Fibroblast of lung (primary cell): ENCODE results near the gene WDR20. TPM values are rescaled to one million over a fixed set of nuclear protein-coding genes. Genes with fewer than 3 reads are reported as not detected.

Experiments used
- DNase-seq, 2 donors: peaks; one replicate each; pipeline versions ENCODE4 v3.0.0 to v3.0.0-alpha.2; 2010; ENCODE audit warnings: low read depth in 2 of 2
- H2AFZ ChIP-seq: 2 replicates; pipeline ENCODE4 v1.5.1; 2012; ENCODE audit warnings: low read length, control low read depth, inconsistent platforms
- H3K27ac ChIP-seq: 2 replicates; pipeline ENCODE4 v1.5.1; 2011; ENCODE audit warnings: low read length, control low read depth; ENCODE audit not compliant: insufficient read depth
- H3K27me3 ChIP-seq: 2 replicates; pipeline ENCODE4 v1.5.1; 2011; ENCODE audit warnings: mild to moderate bottlenecking, low read length; ENCODE audit not compliant: control insufficient read depth, insufficient read depth
- H3K36me3 ChIP-seq: 2 replicates; pipeline ENCODE4 v1.5.1; 2011; ENCODE audit warnings: low read length; ENCODE audit not compliant: control insufficient read depth, insufficient read depth
- H3K4me1 ChIP-seq: 2 replicates; pipeline ENCODE4 v1.5.1; 2011; ENCODE audit warnings: low read length; ENCODE audit not compliant: control insufficient read depth, insufficient read depth; ENCODE audit errors: extremely low read depth
- H3K4me2 ChIP-seq: 2 replicates; pipeline ENCODE4 v1.5.1; 2011; ENCODE audit warnings: low read length, control low read depth; ENCODE audit not compliant: insufficient read depth; ENCODE audit errors: extremely low read depth
- H3K4me3 ChIP-seq, 4 experiments: fragments of 200-600 bp in 1 of 4; sonication (generic) in 1 of 4; replicated peaks in 1 of 4; 2 replicates each; pipeline ENCODE4 v1.5.1; 2011 to 2016; ENCODE audit warnings: low read length in 4 of 4, low read depth in 3 of 4, mild to moderate bottlenecking in 3 of 4, control low read depth in 2 of 4, inconsistent platforms in 1 of 4, mixed read lengths in 1 of 4; ENCODE audit not compliant: insufficient read depth in 1 of 4; ENCODE audit errors: control extremely low read depth in 1 of 4
- H3K79me2 ChIP-seq: 2 replicates; pipeline ENCODE4 v1.5.1; 2012; ENCODE audit warnings: mild to moderate bottlenecking, low read length, inconsistent platforms; ENCODE audit not compliant: control insufficient read depth, insufficient read depth
- H3K9ac ChIP-seq: 2 replicates; pipeline ENCODE4 v1.5.1; 2011; ENCODE audit warnings: mild to moderate bottlenecking, low read length, control low read depth; ENCODE audit not compliant: insufficient read depth
- H3K9me3 ChIP-seq: 2 replicates; pipeline ENCODE4 v1.5.1; 2012; ENCODE audit warnings: low read depth, low read length; ENCODE audit not compliant: control insufficient read depth, insufficient read depth
- H4K20me1 ChIP-seq: 2 replicates; pipeline ENCODE4 v1.5.1; 2011; ENCODE audit warnings: low read length; ENCODE audit not compliant: control insufficient read depth, insufficient read depth; ENCODE audit errors: extremely low read depth
- CTCF ChIP-seq, 2 donors: IDR thresholded peaks in 1 of 2; conservative IDR thresholded peaks in 1 of 2; 1 replicate in 1 of 2; 2 replicates in 1 of 2; pipeline ENCODE4 v1.5.1; 2011 to 2012; ENCODE audit warnings: low read length in 2 of 2, control low read depth in 1 of 2, inconsistent platforms in 1 of 2, low read depth in 1 of 2, mild to moderate bottlenecking in 1 of 2
- EZH2 ChIP-seq: IDR thresholded peaks from 2 replicates; pipeline ENCODE4 v1.5.1; 2012; ENCODE audit warnings: low read length, control low read depth, mild to moderate bottlenecking; ENCODE audit errors: missing control alignments
- polyA plus RNA-seq, 2 donors: library from polyadenylated mRNA; depleted of rRNA in 1 of 2; stranded (reverse) in 1 of 2; unstranded in 1 of 2; fragments of >200 nt; gene quantifications; 2 replicates each; pipeline ENCODE4 v1.2.1, GENCODE V29; 2011 to 2012; ENCODE audit warnings: missing spikeins in 1 of 2
- total RNA-seq: library from RNA; depleted of rRNA; stranded (reverse); fragments of >200 nt; gene quantifications from 2 replicates; pipeline ENCODE4 v1.2.1, GENCODE V29; 2014

WDR20 gene
- total and polyA plus RNA-seq, 2 donors (not counting 1 experiment from before 2014, with no cell fraction given) = 17.2 to 17.8 TPM

- no peaks in the 10 kb centered on the region for H3K9me3 ChIP-seq
- no peak overlapping the region for H3K4me3 ChIP-seq
- H3K4me1 ChIP-seq = no peaks in the 10 kb centered on the region
- H3K79me2 ChIP-seq = no peaks in the 10 kb centered on the region
- H3K36me3 ChIP-seq = no peaks in the 10 kb centered on the region
- no peaks in the 10 kb centered on the region for H4K20me1 ChIP-seq
- H3K27ac ChIP-seq = no peak overlapping the region
- no peaks in the 10 kb centered on the region for H3K27me3 ChIP-seq
- no peak for DNase-seq
- H3K9ac ChIP-seq = no peak overlapping the region
- no peak overlapping the region for H3K4me2 ChIP-seq
- no peak for TF ChIP-seq CTCF (conservative IDR thresholded peaks at IDR 0.05 in 1 of 2, IDR thresholded peaks at IDR 0.05 in 1 of 2; ENCODE audit: low read depth in 1 of 2, low read length in 2 of 2)
- TF ChIP-seq EZH2 = no peak
- no peak overlapping the region for H2AFZ ChIP-seq
These were observed 92.6 kb downstream of the WDR20 start for GRCh38 chr14:102232348-102232625.

- TF ChIP-seq CTCF (conservative IDR thresholded peaks at IDR 0.05 in 1 of 2, IDR thresholded peaks at IDR 0.05 in 1 of 2; ENCODE audit: low read depth in 1 of 2, low read length in 2 of 2) = no peak
- TF ChIP-seq EZH2 = no peak
- Histone ChIP-seq H3K4me3 (no peak overlapping the region), H4K20me1 (no peaks in the 10 kb centered on the region), H3K27ac (no peak overlapping the region), H3K27me3 (no peaks in the 10 kb centered on the region), H3K9ac (no peak overlapping the region), H3K36me3 (no peaks in the 10 kb centered on the region), H3K79me2 (no peaks in the 10 kb centered on the region), H2AFZ (no peak overlapping the region), H3K9me3 (no peaks in the 10 kb centered on the region), H3K4me1 (no peaks in the 10 kb centered on the region), H3K4me2 (no peak overlapping the region)
- no peak for DNase-seq
These were observed 93.4 kb downstream of the WDR20 start for GRCh38 chr14:102233081-102233480.

GRCh38 chr14:102234331-102235264, 94.9 kb downstream of the WDR20 start:
- Histone ChIP-seq H3K79me2 (no peaks in the 10 kb centered on the region), H4K20me1 (no peaks in the 10 kb centered on the region), H3K27ac (no peak overlapping the region), H3K9me3 (no peaks in the 10 kb centered on the region), H3K27me3 (peaks cover 2% of the 10 kb centered on the region), H3K4me3 (no peak overlapping the region), H2AFZ (peak overlapping the region; percentile 5), H3K36me3 (no peaks in the 10 kb centered on the region), H3K9ac (no peak overlapping the region), H3K4me1 (no peaks in the 10 kb centered on the region), H3K4me2 (peak overlapping the region; percentile 40)
- TF ChIP-seq CTCF (conservative IDR thresholded peaks at IDR 0.05 in 1 of 2, IDR thresholded peaks at IDR 0.05 in 1 of 2; ENCODE audit: low read depth in 1 of 2, low read length in 2 of 2) = no peak
- no peak for TF ChIP-seq EZH2
- DNase-seq = peak in 1 of 2 donors; percentile 11
